HepG2 (cell line): Measurements from ENCODE around the gene ACSL5. TPM values are rescaled to one million over a fixed set of nuclear protein-coding genes. Genes with fewer than 3 reads are reported as not detected.

ENCODE experiments used
- CBFB ChIP-seq: sonication (generic); formaldehyde crosslinking; IDR thresholded peaks from 2 replicates; pipeline ENCODE4 v1.4.0; 2020; ENCODE audit warnings: missing genetic modification reagents
- CEBPG ChIP-seq: IDR thresholded peaks from 2 replicates; pipeline ENCODE4 v1.6.1; 2016
- ETV5 ChIP-seq: IDR thresholded peaks from 2 replicates; pipeline ENCODE4 v1.6.1; 2018; ENCODE audit warnings: missing biosample characterization, missing genetic modification reagents, inconsistent platforms, borderline replicate concordance
- FOXA3 ChIP-seq: IDR thresholded peaks from 2 replicates; pipeline ENCODE4 v1.6.1; 2016; ENCODE audit warnings: missing genetic modification reagents, missing compliant biosample characterization
- MTA1 ChIP-seq: sonication (generic); formaldehyde crosslinking; IDR thresholded peaks from 2 replicates; pipeline ENCODE4 v1.4.0; 2020; ENCODE audit warnings: missing genetic modification reagents, mild to moderate bottlenecking, borderline replicate concordance
- MXI1 ChIP-seq: IDR thresholded peaks from 3 replicates; pipeline ENCODE4 v1.6.1; 2012; ENCODE audit warnings: low read depth, low read length, inconsistent platforms, borderline replicate concordance
- NRL ChIP-seq: sonication (generic); formaldehyde crosslinking; IDR thresholded peaks from 2 replicates; pipeline ENCODE4 v1.5.0; 2020; ENCODE audit warnings: missing genetic modification reagents, mild to moderate bottlenecking, moderate library complexity, borderline replicate concordance
- RCOR2 ChIP-seq: IDR thresholded peaks from 2 replicates; pipeline ENCODE4 v1.6.1; 2016; ENCODE audit warnings: missing biosample characterization, missing genetic modification reagents
- RELA ChIP-seq: sonication (generic); formaldehyde crosslinking; IDR thresholded peaks from 2 replicates; pipeline ENCODE4 v1.4.0; 2020; ENCODE audit warnings: missing genetic modification reagents
- SMC3 ChIP-seq: IDR thresholded peaks from 2 replicates; pipeline ENCODE4 v1.6.1; 2011; ENCODE audit warnings: low read length, improper control_type of control experiment
- SNAI1 ChIP-seq: sonication (generic); formaldehyde crosslinking; IDR thresholded peaks from 2 replicates; pipeline ENCODE4 v1.5.0; 2020; ENCODE audit warnings: mild to moderate bottlenecking, missing genetic modification reagents, borderline replicate concordance
- STAT5B ChIP-seq: sonication (generic); formaldehyde crosslinking; IDR thresholded peaks from 2 replicates; pipeline ENCODE4 v1.4.0; 2020; ENCODE audit warnings: missing genetic modification reagents
- TBX3 ChIP-seq: fragments of 450-650 bp; IDR thresholded peaks from 2 replicates; pipeline ENCODE4 v1.6.1; 2017; ENCODE audit warnings: antibody characterized with exemption, mild to moderate bottlenecking, inconsistent platforms, borderline replicate concordance
- TCF7L2 ChIP-seq: IDR thresholded peaks from 2 replicates; pipeline ENCODE4 v1.6.1; 2011; ENCODE audit warnings: mild to moderate bottlenecking, low read depth, low read length, moderate library complexity
- TIGD3 ChIP-seq: sonication (generic); formaldehyde crosslinking; IDR thresholded peaks from 2 replicates; pipeline ENCODE4 v1.5.1; 2020; ENCODE audit warnings: mild to moderate bottlenecking, missing genetic modification reagents, borderline replicate concordance
- YY1 ChIP-seq: IDR thresholded peaks from 2 replicates; pipeline ENCODE4 v1.6.1; 2011; ENCODE audit warnings: low read length, low read depth, moderate library complexity, mild to moderate bottlenecking; ENCODE audit not compliant: insufficient read depth, insufficient replicate concordance
- ZBTB7A ChIP-seq: sonication (generic); formaldehyde crosslinking; IDR thresholded peaks from 2 replicates; pipeline ENCODE4 v1.8.0; 2022; ENCODE audit warnings: mild to moderate bottlenecking, missing genetic modification reagents
- ZMYM4 ChIP-seq: sonication (generic); formaldehyde crosslinking; IDR thresholded peaks from 2 replicates; pipeline ENCODE4 v1.8.1; 2023; ENCODE audit warnings: mild to moderate bottlenecking, missing genetic modification reagents
- ZNF513 ChIP-seq: sonication (generic); formaldehyde crosslinking; conservative IDR thresholded peaks from 2 replicates; pipeline ENCODE4 v1.5.0; 2020; ENCODE audit warnings: missing genetic modification reagents
- ZNF607 ChIP-seq: sonication (generic); formaldehyde crosslinking; IDR thresholded peaks from 2 replicates; pipeline ENCODE4 v1.5.1; 2020; ENCODE audit warnings: missing genetic modification reagents, mild to moderate bottlenecking, borderline replicate concordance
- ZNF609 ChIP-seq: sonication (generic); formaldehyde crosslinking; IDR thresholded peaks from 2 replicates; pipeline ENCODE4 v1.4.0; 2020; ENCODE audit warnings: mild to moderate bottlenecking, missing genetic modification reagents, borderline replicate concordance
- ZNF616 ChIP-seq: sonication (generic); formaldehyde crosslinking; IDR thresholded peaks from 2 replicates; pipeline ENCODE4 v1.5.0; 2020; ENCODE audit warnings: low read depth, mild to moderate bottlenecking, missing genetic modification reagents
- ZNF713 ChIP-seq: sonication (generic); formaldehyde crosslinking; IDR thresholded peaks from 2 replicates; pipeline ENCODE4 v1.4.0; 2020; ENCODE audit warnings: mild to moderate bottlenecking, missing genetic modification reagents
- polyA plus RNA-seq, 8 experiments: library from polyadenylated mRNA; depleted of rRNA in 3 of 8; stranded (reverse) in 7 of 8; unstranded in 1 of 8; fragments of >200 nt; fragmentation: Illumina TruSeq in 4 of 8; extraction: Trizol in 4 of 8; gene quantifications; 2 replicates each; pipeline versions ENCODE4 v1.2.1 to v1.2.3, GENCODE V29; 2011 to 2016; ENCODE audit warnings: low read depth in 4 of 8, missing spikeins in 1 of 8, mixed read lengths in 1 of 8; ENCODE audit not compliant: insufficient read depth in 1 of 8
- total RNA-seq, 5 experiments: library from RNA; depleted of rRNA; stranded (reverse); fragments of >200 nt; fragmentation: Illumina TruSeq; extraction: Trizol; gene quantifications; 2 replicates each; pipeline ENCODE4 v1.2.3, GENCODE V29; 2016; ENCODE audit warnings: low read depth in 1 of 5
- TF ChIP-seq, protein P1 (sequence below): sonication (generic); formaldehyde crosslinking; IDR thresholded peaks from 2 replicates; pipeline ENCODE4 v1.4.0; 2020; ENCODE audit warnings: missing genetic modification reagents

Gene ACSL5
- total and polyA plus RNA-seq, 2 of the 13 experiments (the other 11 are each of a cell fraction or from before 2014, with no cell fraction given): 56.4 to 82.5 TPM

- TF ChIP-seq YY1: no peak
- TF ChIP-seq MXI1: peak; percentile 59; the same call in 1 of the 3 replicates
- no peak for TF ChIP-seq TIGD3 (CRISPR knock-in tag)
- TF ChIP-seq SMC3: peak; percentile 26; the same call in 1 of the 2 replicates
- peak; percentile 87 for TF ChIP-seq FOXA3 (CRISPR knock-in tag)
- TF ChIP-seq ZMYM4: peak; percentile 49; the same call in 1 of the 2 replicates
- no peak for TF ChIP-seq STAT5B (CRISPR knock-in tag)
- 0 out of 2 replicates have a peak, but pooled peaks have one; percentile 30 for TF ChIP-seq SNAI1 (CRISPR knock-in tag)
- no peak for TF ChIP-seq ZNF713 (CRISPR knock-in tag)
- TF ChIP-seq RELA: no peak
- TF ChIP-seq MTA1 (CRISPR knock-in tag): peak; percentile 58; the same call in 1 of the 2 replicates
- TF ChIP-seq CEBPG: peak; percentile 91
- no peak for TF ChIP-seq ZNF616 (CRISPR knock-in tag)
- TF ChIP-seq ZNF609 (CRISPR knock-in tag): peak; percentile 80; the same call in 1 of the 2 replicates
- TF ChIP-seq CBFB (CRISPR knock-in tag): no peak
- no peak for TF ChIP-seq ZNF513
- TF ChIP-seq TCF7L2: peak; percentile 55; the same call in 1 of the 2 replicates
- TF ChIP-seq ZNF607: no peak
- TF ChIP-seq ETV5 (CRISPR knock-in tag): peak; percentile 68; the same call in 1 of the 2 replicates
- TF ChIP-seq NRL (CRISPR knock-in tag): no peak
- peak; percentile 93 for TF ChIP-seq RCOR2 (CRISPR knock-in tag)
- TF ChIP-seq, protein P1, sequence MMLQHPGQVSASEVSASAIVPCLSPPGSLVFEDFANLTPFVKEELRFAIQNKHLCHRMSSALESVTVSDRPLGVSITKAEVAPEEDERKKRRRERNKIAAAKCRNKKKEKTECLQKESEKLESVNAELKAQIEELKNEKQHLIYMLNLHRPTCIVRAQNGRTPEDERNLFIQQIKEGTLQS (CRISPR knock-in tag): 0 out of 2 replicates have a peak, but pooled peaks have one; percentile 10
- TF ChIP-seq ZBTB7A: no peak
- peak; percentile 17; the same call in 1 of the 2 replicates for TF ChIP-seq TBX3
Observed at GRCh38 chr10:112373912-112374338, at the start of gene ACSL5 (continued).
